IPS DF 19.7 (cell line): ENCODE data around the gene KDM2B.
"Not testable (repeated sequence)": the region's sequence is repeated elsewhere in the genome, so short reads cannot be mapped to it uniquely, and the experiment has no call there.

Experiments used
- DNase-seq: peaks from one replicate; pipeline ENCODE4 v3.0.0-alpha.2; 2013; ENCODE audit warnings: low read depth, low spot score

Gene KDM2B

DNA sequence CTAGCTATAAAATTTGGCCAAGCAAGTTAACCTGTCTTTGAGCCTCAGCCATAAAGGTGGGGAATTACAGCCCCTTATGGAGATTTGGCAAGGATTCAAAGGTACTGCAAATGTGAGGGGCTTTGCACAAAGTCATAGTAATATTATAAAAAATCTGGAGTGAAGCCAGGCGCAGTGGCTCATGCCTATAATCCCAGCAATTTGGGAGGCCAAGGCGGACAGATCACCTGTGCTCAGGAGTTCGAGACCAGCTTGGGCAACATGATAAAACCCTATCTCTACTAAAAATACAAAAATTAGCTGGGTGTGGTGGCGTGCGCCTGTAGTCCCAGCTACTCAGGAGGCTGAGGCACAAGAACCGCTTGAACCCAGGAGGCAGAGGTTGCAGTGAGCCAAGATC lies 4.1 kb upstream of the KDM2B start:
- not testable (repeated sequence) for DNase-seq

DNA sequence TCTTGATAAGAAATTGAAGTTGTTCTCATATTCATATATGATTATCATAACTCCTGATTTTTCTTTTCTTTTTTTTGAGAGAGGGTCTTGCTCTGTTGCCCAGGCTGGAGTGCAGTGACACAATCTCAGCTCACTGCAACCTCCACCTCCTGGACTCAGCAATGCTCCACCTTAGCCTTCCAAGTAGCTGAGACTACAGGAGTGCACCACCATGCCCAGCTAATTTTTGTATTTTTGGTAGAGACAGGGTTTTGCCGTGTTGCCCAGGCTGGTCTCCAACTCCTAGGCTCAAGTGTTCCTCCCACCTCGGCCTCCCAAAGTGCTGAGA lies 2.5 kb upstream of the KDM2B start:
- not testable (repeated sequence) for DNase-seq

DNA sequence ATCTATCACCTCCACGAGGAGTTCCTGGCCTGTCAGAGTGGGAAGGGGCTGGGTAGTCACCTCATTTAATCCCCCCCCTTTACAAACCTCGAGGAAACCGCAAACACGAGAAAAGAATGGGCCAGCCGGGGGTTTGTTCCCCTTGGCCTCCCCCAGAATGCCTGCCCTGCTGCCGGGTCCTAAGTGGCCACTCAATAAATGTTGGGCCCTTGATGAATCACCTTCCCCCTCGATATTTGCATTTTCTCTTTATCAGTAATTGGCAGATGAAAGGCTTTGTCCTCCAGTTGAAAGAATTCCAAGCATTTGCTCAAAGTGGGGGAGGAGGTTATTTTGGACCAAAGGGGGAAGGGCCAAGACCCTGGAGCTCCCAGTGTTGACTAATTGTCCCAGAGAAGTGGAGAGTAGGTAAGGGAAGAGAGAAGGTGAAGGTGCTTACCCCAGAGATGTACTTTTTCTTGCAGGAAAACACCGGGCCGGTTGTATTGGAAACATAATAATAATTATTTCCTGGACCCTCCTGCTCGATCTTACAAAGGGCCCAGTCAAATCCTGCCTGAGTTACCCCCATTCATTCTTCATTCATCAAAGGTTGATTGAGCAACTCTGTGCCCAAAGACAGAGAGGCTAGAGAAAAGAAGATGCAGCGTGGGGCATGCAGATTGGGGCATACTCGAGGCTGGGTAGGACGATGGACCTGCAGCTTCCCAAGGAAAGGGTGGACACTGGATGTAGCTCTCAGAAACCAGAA lies 1.9 kb upstream of the KDM2B start:
- peak; percentile 96 for DNase-seq

DNA sequence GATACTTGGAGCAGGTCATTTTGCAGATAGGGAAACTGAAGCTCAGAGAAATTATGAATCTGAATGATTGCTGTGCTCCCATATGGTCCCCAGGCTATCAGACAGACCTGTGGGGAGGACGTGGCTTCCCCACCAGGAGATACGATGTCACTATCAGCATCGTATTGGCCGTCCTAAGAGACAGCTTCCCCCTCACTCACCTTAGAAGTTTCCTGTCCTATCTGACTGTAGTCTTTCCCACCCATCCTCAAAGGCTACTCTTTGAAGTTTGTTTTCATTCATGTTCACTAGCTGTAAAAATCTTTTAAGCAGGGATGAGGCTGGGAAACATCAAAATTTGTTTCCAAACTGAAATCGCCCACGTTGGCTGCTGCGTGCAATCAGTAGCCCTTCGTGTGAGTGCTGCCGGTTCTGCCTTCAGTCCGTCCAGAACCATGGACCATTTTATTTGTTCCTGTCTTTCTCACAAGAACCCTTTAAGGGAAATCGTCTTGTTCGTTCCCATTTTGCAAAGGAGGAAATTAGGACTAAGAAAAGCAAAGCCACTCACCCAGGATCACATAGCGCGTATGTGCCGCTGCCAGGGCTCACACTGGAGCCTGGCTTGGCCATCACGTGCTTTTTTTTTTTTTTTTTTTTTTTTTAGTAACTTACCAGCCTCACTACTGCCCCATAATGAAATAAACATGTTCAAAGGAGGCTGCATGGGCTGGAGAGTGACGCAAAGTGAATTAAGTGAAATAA lies 1.0 kb upstream of the KDM2B start:
- no peak for DNase-seq

DNA sequence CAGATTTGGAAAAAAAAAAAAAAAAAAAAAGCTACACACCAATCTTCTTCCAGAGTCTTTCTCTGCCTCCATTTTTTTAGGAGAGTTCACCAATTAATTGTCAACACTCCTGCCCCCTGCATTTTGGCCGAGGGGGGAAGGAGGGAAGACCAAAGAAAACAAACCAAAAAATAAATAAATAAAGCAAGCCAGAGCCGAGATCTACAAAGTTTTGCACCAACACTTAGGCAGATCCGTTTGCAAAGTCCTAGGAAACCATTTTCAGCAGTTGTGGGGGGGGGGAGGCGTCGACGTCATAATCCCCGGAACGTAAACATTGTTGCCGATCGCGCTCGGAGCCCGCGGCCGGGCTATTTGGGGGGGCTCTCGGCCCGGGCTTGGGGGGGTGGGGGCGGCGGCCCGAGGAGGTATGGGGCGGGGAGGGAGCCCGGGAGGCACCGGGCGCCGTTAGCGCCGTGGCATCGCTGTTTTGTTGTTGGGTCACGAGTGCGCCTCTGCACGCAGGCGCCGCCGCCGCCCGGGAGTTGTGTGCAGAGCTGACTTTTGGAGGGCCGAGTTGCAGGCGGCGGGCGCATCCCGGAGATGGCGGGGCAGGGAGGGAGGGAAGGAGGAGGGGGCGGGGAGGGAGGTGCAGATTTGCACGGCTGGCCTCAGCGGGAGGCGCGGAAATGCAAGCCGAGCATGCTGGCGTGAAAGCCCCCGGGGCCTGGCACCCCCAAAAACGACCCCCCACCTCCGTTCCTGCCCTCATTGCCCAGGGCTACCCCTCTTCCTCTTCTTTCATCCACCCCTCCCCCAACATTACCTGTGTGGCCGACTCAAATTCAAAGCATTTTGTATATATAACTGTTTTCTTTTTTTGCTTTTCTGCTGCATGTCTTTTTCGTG lies 598 bp downstream of the KDM2B start:
- no peak for DNase-seq

DNA sequence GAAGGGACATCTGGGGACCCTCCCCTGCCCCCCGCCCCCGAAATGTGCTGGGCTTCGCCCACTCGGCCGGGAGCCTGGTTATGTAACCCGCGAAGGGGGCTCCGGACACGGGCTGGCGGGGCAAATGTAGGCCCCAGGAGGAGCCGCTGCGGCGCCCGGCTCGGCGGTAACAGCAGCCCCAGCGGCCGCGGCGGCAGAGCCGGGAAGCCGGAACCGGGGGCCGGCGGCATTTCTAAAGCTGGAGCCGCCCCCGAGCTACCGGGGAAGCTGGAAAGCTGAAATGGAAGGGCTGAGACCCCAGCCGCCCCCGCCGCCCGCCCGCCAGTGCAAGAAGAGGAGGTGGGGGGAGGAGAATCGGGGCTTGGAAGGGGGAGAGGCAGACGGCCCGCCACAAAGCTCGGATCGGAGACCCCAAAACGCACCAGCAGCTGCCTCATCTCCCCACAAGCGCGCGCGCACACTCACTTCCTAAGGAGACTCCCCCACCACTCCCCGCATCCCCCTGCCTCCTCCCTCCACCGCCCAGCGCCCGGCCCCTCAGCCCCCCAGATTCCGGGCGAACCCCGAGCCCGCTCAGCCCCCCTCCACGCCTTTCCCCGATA lies 1.5 kb downstream of the KDM2B start:
- no peak for DNase-seq

DNA sequence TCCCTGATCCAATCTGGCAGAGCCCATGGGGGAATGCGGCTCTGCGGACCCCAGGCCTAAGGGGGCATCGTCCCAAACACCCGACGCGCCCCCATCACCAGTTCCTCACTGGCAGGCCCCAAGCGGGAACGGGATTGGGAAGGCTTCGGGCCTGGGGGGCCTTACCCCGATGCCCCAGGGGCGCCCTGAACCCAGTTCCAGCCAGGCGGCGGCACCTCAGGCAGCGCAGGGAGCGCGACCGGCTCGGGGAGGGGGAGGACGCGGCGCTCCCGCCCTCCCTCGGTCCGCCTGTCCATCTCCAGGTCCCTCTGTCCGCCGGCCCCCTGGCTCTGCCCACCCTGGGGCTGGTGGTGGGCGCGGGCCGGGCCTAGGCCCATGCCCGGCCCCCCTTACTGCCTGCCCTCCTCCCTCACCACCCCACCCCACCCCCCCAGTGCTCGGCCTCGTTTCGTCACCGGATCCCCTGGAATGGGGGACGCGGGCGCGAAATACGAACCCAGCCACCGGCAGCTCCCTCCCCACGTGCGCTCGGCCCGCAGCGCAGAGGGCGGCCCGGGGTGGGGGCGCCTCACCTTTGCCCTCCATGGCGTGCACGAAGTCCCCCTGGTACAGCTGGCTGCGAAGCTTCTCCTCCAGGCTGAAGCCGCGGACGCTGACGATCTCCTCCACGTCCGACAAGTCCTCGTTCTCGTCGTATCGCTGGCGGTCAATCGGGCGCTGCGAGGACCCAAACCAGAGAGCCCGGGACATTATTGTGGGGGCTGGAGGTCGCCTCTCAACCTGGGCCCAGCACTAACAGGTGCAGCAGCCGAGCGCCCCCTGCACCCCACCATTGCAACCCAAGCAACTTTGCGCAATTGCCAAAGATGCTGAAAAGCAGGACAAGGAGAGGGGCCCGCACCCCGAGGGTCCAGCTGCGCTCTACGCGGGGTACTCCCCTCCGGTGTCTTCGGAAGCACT lies 2.3 kb downstream of the KDM2B start:
- DNase-seq: no peak

DNA sequence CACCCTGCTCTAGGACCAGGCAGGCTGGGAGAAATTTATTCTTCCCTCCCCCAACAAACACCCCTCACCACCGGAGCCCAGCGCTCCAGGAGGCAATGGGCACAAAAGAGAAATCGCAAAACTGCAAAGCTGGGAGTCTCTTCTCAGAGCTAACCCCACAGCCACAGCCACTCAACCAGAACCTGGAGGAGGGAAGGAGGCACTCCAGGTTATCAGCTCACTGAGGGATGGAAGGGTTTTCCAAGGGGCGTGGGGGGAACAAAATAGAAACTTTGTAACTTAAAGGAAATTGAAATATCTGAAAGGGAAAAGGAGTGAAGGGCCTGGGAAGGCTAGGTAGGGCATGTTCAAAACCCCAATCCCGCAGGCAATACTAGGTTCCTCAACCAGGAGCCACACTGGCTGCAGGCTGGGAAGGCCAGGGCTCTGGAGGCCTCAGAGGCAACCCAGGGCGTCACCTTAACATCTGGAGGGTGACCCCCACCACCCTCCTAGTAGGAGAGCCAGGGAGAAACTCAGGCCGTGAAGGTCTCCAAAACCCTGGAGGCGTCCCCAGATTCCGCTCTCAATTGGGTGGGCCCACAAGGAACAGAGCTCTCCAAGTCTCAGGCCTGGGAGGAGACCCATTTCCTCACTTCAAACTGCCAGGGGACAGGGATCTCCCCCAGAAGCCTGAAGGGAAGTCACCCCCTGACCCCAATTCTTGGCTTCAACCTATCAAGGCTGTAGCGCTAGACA lies 3.2 kb downstream of the KDM2B start:
- DNase-seq: no peak

DNA sequence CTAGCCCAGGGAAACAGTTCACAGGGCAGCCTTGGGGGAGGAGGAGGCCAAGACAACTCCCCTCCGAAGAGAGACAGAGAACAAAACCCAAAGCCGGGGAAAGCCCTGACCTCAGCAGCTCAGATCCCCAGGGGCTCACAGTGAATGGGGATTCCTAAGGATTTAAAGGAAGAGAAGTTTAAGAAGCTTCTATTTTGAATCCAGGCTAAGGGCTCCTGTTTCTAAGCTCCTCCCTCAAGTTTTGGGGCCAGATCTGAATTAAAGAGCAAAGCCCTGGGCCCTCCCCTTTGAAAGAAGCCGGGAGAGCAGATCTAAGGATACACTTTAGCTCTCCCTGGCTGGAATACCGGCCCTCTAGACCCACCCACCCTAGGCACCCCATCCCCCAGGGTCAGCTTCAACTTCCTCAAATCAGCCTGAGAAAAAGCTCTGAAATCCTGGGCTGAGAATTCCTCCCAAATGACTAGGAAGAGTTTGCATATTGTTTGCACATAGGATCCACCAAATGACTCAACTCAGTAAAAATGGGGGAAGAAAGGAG lies 3.9 kb downstream of the KDM2B start:
- peak; percentile 89 for DNase-seq

DNA sequence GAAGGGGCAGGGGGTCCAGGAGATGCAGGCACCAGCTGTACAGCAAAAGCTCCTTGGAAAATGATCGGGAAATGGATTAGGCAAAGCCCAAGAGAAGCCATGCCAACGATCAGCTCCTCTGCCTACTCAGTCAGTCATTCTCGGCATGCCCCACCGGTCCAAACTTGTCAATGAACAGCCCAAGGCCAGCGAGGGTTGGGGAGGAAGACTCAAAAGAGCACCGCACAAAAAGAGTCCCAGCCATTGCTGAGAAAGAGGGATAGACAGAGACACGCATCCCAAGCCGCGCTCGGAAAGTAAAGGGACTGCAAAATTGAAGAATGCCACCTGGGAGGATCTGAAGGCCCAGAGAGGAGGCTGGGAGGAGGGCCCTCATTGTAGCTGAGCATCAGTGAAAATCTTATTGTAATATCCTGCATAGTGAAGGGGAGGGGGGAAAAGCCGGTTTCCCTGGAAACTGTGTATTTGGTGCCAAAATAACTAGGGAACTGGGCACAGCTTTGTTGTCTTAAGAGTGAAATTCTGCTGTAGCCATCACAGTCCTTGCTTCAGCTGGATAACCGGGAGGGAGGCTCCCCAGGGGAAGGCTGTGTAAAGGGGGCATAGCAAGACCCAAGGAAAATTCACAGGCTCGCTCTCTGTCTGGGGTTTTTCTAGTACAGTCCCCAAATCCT lies 4.7 kb downstream of the KDM2B start:
- DNase-seq: no peak

DNA sequence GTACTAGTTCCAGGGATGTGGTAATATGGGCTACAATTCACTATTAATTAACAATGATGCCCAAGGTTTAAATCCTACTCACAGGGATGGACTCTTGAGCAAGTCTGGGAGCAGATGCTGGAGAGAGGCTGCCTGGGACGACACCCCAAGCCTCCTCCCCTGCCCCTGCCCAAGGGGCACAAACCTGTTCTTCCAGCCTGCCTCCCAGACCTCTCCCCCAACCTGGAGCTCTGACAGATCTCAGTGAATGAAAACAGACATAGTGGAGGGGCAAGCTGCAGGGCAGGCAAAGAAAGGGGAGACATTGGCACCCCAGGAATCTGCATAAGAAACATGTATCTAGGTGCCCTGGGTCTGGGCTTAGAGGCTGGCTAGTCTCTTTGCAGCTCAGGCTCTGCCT lies 5.8 kb downstream of the KDM2B start:
- no peak for DNase-seq

DNA sequence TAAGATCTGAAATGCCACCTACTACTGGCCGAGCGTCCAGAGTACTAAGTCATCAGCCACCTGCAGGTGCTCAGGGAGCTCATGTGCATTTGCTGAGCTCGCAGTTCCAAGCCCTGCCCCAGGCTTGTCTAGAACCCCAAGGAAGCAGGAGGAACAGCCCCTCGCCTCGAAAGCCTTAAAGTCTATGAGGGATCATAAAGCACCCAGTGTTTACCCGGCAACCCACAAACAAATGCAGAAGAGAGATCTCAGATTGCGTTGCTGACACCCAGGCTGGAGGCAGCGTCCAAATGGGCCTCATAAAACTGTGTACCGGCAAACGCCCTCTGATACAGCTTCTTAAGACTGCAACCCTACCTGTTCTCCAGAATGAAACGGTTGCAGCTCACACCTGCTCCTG lies 6.8 kb downstream of the KDM2B start:
- no peak for DNase-seq

DNA sequence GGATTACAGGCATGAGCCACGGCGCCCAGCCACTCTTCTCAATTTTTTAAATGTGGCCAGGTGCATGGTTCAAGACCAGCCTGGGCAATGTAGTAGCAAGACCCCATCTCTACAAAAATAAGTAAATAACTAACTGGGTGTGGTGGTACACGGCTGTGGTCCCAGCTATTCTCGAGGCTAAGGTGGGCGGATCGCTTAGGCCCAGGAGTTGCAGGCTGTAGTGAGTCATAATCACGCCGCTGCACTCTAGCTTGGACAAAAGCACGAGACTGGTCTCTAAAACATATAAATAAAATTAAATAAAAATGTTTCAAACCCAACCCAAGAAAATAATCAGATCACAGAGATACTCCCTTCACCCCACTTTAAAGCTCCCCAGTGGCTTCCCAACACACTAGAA lies 8.9 kb downstream of the KDM2B start:
- no peak for DNase-seq

DNA sequence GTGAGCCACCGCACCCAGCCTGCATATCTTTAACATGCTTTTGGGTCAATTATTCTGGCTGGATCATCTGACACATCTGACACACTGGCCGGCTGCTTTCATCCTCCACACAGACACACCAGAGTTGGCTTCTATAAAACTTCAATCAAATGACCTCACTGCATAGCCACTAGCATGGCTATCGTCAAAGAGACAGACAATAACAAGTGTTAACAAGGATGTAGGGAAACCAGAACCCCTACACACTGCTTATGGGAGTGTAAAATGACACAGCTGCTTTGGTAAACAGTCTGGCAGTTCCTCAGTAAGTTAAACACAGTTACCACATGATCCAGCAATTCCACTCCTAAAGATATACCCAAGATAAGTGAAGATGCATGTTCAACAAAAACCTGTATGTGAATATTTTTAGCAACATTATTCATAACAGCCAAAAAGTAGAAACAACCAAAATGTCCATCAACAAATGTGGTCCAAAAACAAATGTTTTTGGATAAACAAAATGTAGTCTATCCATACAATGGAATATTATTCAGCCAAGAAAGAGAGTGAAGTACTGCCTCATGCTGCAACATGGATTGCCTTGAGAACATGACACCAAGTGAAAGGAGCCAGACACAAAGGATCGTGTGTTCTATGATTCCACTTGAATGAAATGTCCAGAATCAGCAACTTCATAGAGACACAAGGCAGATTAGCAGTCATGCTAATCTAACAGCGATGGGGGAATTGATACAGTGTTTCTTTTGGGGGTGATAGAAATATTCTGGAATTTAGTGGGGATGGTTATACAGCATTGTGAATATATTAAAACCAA lies 10.1 kb downstream of the KDM2B start:
- DNase-seq: no peak

DNA sequence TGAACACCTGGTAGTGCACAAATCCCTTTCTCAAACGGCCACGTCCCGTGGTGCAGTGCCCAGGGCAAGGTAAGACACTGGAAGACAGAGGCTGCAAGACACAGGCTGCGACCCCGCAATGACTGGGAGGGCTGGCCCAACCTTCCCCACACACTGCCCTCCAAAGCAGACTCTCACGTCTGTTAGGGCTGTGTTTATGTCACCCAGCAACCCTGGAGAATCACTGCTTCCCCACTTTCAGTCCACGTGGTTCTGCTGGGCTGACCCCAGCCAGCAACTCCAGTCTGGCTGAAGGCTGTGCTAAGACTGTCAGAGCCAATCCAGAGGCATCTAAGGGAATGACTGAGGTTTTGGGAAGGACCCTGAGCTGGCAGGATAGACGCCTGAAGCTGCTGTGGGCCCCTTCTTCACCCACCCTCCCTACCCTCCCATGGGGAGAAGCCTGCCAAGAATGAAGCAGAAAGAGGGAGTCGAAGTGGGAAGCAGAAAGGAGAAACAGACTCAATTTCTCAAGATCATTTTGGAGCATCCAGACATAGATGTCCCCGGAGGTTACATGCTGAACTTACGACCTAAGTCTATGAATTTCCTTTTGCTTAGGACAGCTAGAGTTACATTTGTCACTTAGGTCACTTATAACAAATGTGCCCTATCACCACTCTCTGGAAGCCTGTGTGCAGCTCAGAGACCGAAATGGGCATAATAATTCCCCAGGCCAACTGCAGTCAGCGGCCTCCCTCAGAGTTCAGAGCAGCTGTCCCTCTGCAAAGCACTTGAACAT lies 11.7 kb downstream of the KDM2B start:
- DNase-seq: no peak

DNA sequence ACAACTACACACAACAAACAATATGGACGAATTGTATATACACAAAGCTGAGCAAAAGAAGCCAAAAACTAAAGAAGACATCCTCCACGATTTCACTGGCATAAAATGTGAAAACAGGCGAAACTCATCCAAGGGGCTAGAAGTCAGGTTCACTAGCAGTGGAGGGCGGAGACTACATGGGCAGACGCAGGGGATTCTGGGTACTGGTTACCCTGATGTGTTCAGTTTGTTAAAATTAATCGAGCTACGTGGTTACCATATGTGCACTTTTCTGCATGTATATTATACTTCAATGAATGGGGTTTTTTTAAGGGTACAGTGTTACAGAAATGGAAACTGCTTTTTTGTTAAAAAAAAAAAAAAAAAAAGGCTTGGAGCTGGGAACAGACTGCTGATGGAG lies 12.3 kb downstream of the KDM2B start:
- no peak for DNase-seq

DNA sequence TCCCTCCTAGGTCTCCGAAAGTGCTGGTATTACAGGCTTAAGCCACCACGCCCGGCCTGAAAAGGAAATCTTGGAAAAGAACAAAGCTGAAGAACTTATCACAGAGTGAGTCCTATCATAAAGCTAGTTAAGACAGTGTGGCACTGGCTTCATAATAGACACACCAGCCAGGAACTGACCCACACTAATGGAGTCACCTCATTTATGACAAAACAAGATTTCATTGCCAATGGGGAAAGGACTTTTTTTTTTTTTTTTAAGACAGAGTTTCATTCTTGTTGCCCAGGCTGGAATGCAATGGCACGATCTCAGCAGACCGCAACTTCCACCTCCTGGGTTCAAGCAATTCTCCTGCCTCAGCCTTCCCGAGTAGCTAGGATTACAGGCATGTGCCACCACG lies 15.7 kb downstream of the KDM2B start:
- no peak for DNase-seq

DNA sequence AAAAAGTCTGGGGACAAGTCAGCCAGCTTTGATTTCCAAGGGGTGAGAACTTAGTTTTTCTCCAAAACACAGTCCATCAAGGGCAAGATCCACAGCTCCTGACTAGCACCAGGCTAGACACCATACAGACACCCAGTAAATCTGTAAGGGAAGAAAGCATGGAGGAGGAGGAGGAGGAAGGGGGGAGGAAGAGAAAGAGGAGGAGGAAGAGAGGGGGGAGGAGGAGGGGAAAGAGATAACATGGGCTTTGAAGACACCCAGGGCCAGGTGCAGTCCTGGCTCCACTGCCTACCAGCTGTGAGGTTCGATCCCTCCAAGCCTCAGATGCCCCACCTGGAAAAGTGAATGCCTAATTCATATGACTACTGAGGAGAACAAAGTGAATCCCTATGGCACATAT lies 18.3 kb downstream of the KDM2B start:
- no peak for DNase-seq
